ENCODE data around the gene ANXA11.

DNA sequence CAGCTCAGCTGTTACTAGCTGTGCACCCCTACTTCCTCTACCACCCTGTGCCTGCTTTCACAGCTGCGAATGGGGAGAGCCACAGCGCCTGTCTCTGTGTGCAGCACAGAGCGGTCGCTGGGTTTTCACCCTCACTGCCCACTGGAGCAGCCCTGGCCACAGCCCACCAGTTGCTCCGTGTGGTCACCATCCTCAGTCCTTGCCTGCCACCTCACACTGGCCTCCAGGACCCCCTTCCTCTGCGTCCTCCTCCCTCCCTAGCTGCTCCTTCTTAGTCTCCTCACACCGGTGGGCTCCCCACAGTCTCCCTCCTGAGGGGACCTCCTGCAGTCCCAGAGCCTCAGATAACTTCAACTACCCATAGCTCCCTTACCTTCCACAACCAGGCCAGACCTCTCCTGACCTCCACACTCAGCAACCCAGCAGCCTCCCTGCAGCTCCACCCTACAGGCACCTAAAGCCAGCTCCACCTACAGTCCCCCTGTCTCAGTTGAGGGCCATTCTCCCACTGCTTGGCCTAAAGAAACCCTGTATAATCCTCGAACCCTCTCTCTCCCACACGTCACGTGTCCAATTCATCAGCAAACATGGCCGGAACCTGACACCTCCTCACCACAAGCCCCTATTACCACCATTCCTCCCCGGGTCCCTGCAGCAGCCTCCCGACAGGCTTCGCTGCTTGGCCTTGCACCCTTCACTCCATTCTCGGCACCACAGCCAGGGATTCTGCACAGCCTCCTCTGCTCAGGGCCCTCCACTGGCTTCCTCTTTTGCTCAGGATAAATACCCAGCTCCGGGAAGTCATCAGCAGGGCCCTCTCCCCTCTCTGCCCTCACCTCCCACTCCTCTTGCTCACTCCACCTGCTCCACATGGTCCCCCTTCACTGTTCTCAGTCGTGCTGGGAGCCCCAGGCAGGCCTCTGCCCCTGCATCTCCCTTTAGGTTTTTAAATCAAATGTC is 44.7 kb downstream of the ANXA11 start:
- no peak for TF ChIP-seq CTCF (conservative IDR thresholded peaks at IDR 0.05; ENCODE audit: low read depth in 2 of 2)
- TF ChIP-seq JUNB (IDR thresholded peaks at IDR 0.05; ENCODE audit: unreplicated experiment): no peak

Measured in GM23338 (cell line).